ENCODE results near the gene WDR82. TPM values are rescaled to one million over a fixed set of nuclear protein-coding genes. Genes with fewer than 3 reads are reported as not detected.

Gene WDR82
- total and polyA plus RNA-seq, 2 of the 8 experiments (the other 6 are each of a cell fraction or from before 2014, with no cell fraction given): 33.5 to 82.7 TPM

GRCh38 chr3:52270252-52270754, 8.1 kb downstream of the WDR82 start:
- H2BK12ac ChIP-seq (ENCODE audit: low read depth, low read length): no peak overlapping the region
- DNase-seq (ENCODE audit: low read depth in 1 of 2, low spot score in 2 of 2): no peak
- no peak overlapping the region for H3K4ac ChIP-seq (replicated peaks; ENCODE audit: insufficient read length, low read depth, low read length)
- H3K9ac ChIP-seq (replicated peaks in 1 of 4; ENCODE audit: extremely low read depth in 1 of 4, low read depth in 3 of 4, low read length in 3 of 4): no peak overlapping the region
- H2BK20ac ChIP-seq (ENCODE audit: low read length): no peak overlapping the region
- no peak overlapping the region for H2BK120ac ChIP-seq (replicated peaks; ENCODE audit: low read depth, low read length)
- no peaks in the 10 kb centered on the region for H3K9me3 ChIP-seq (ENCODE audit: insufficient read depth in 2 of 2, low read depth in 1 of 2, low read length in 1 of 2)
- H3K36me3 ChIP-seq (ENCODE audit: control insufficient read depth in 2 of 4, insufficient read depth in 4 of 4, low read length in 3 of 4): peaks cover 15 to 55% (median 35%) of the 10 kb centered on the region in 4 experiments
- ChIA-PET CTCF (ENCODE audit: partially characterized antibody) (interaction anchor here (1.2 to 2.3 kb wide), 4 partner anchors 11 to 72 kb away, joined by 3 to 9 read pairs (median 4); no protein-coding TSS in a partner anchor), POLR2A (ENCODE audit: partially characterized antibody) (interaction anchor here (1.4 to 2.4 kb wide), 4 partner anchors 9 to 35 kb away, joined by 4 to 9 read pairs (median 4); no protein-coding TSS in a partner anchor)
- H3K27me3 ChIP-seq (replicated peaks in 1 of 4; ENCODE audit: control insufficient read depth in 3 of 4, extremely low read depth in 1 of 4, insufficient read depth in 3 of 4, low read length in 3 of 4): no peaks in the 10 kb centered on the region
- no peak for FAIRE-seq
- WGBS, 2 experiments (ENCODE audit: extremely low coverage in 1 of 2, insufficient coverage in 1 of 2, insufficient read length in 1 of 2, insufficient replicate concordance in 2 of 2, low coverage in 1 of 2, low lambda C conversion rate in 2 of 2, missing lambda C conversion rate in 1 of 2): 94% methylated on average over 9 of the region's 9 CpGs; no CpG with 5 or more reads in 1 of the 2 experiments
- no peak overlapping the region for H3K18ac ChIP-seq (ENCODE audit: extremely low read depth, low read length)
- no peaks in the 10 kb centered on the region for H3K4me1 ChIP-seq (replicated peaks in 1 of 4; ENCODE audit: control insufficient read depth in 3 of 4, insufficient read depth in 4 of 4, low read length in 3 of 4)
- no peak overlapping the region for H4K91ac ChIP-seq (replicated peaks; ENCODE audit: insufficient read length, low read length)
- H2AFZ ChIP-seq (ENCODE audit: low read length): no peak overlapping the region
- H3K79me2 ChIP-seq (ENCODE audit: control insufficient read depth in 1 of 2, insufficient read depth in 2 of 2, low read length in 2 of 2): peaks cover 32 to 85% of the 10 kb centered on the region in 2 experiments
- H3K79me1 ChIP-seq (ENCODE audit: low read depth, low read length): peaks cover 8% of the 10 kb centered on the region
- no peak overlapping the region for H3K14ac ChIP-seq (ENCODE audit: insufficient read length)
- H4K8ac ChIP-seq (ENCODE audit: extremely low read depth, insufficient read depth, low read length): no peak overlapping the region
- H3K4me3 ChIP-seq (ENCODE audit: extremely low read depth in 1 of 4, insufficient read depth in 2 of 4, low read depth in 3 of 4, low read length in 4 of 4): no peak overlapping the region
- no peak overlapping the region for H3K27ac ChIP-seq (ENCODE audit: low read depth, low read length)
- no peak overlapping the region for H3K4me2 ChIP-seq (ENCODE audit: insufficient read depth in 1 of 2, low read depth in 2 of 2, low read length in 2 of 2)
- H3K23ac ChIP-seq (ENCODE audit: insufficient read length): no peak overlapping the region
- H3K56ac ChIP-seq (replicated peaks; ENCODE audit: insufficient read length, low read depth, low read length): no peak overlapping the region
- H2BK5ac ChIP-seq (ENCODE audit: low read depth, low read length): no peak overlapping the region
- peaks cover 13 to 17% of the 10 kb centered on the region in 2 experiments for H4K20me1 ChIP-seq (replicated peaks in 1 of 2; ENCODE audit: control insufficient read depth in 1 of 2, insufficient read depth in 2 of 2, low read length in 2 of 2)
- H2AK5ac ChIP-seq (ENCODE audit: low read depth, low read length): no peak overlapping the region
- H4K5ac ChIP-seq (ENCODE audit: insufficient read length, low read depth, low read length): no peak overlapping the region
- no peaks in the 10 kb centered on the region for H3K23me2 ChIP-seq (ENCODE audit: low read depth, low read length)
- no peak overlapping the region for H2BK15ac ChIP-seq (ENCODE audit: low read length)
- TF ChIP-seq BCL11A (IDR thresholded peaks at IDR 0.05; ENCODE audit: low read depth in 2 of 2, low read length in 2 of 2): no peak
- TF ChIP-seq MAFK (IDR thresholded peaks at IDR 0.05; ENCODE audit: low read depth, low read length): no peak
- no peak for TF ChIP-seq YY1 (IDR thresholded peaks at IDR 0.05; ENCODE audit: low read depth, low read length)
- no peak for TF ChIP-seq SRF (IDR thresholded peaks at IDR 0.05; ENCODE audit: low read depth, low read length)
